GM12865 (cell line): ENCODE data around the gene GJC1.
A peak's percentile ranks its signal among the peaks of the same experiment; 100 is the strongest.

Experiments used
- DNase-seq: peaks from one replicate; pipeline ENCODE4 v3.0.0; 2010; ENCODE audit warnings: low read depth
- H3K4me3 ChIP-seq: 2 replicates; pipeline ENCODE4 v1.5.1; 2011; ENCODE audit warnings: mild to moderate bottlenecking, low read depth, low read length, control low read depth
- TF ChIP-seq, protein P1 (sequence below): IDR thresholded peaks from 2 replicates; pipeline ENCODE4 v1.5.1; 2011; ENCODE audit warnings: low read length, control low read depth, low read depth, inconsistent platforms; ENCODE audit not compliant: insufficient read depth; ENCODE audit errors: missing control alignments

GJC1 gene

DNA sequence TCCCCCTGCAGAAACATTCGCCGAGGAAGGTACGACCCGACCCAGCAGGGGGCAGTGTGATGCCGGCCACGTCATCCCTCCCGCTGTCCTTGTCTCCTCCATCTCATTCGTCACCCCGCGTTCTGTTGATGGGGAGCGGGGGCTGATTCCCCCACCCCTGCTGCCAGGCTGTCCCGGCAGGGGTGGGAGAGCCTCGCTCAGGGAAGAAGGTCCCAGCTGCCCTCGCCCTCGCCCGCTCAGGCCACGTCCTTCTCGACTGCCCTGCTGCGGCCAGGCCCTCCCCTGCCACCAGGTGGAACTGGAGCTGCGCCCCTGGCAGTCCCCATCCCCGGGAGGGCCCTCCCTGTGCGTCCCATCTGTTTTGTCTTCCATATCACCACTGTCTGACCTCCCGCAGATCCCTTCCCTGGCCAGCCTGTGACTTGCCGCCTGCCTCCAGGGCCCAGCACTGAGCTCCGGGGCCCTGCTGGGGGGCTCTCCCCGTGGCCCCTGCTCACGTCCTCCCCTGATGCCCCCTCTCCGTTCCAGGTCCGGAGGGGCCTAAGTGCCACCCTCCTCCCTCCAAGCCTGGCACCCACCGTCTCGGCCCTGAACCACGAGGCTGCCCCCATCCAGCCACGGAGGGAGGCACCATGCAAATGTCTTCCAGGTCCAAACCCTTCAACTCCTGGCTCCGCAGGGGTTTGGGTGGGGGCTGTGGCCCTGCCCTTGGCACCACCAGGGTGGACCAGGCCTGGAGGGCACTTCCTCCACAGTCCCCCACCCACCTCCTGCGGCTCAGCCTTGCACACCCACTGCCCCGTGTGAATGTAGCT is 50.7 kb downstream of the GJC1 start:
- TF ChIP-seq, protein P1, sequence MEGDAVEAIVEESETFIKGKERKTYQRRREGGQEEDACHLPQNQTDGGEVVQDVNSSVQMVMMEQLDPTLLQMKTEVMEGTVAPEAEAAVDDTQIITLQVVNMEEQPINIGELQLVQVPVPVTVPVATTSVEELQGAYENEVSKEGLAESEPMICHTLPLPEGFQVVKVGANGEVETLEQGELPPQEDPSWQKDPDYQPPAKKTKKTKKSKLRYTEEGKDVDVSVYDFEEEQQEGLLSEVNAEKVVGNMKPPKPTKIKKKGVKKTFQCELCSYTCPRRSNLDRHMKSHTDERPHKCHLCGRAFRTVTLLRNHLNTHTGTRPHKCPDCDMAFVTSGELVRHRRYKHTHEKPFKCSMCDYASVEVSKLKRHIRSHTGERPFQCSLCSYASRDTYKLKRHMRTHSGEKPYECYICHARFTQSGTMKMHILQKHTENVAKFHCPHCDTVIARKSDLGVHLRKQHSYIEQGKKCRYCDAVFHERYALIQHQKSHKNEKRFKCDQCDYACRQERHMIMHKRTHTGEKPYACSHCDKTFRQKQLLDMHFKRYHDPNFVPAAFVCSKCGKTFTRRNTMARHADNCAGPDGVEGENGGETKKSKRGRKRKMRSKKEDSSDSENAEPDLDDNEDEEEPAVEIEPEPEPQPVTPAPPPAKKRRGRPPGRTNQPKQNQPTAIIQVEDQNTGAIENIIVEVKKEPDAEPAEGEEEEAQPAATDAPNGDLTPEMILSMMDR = peak; percentile 93
- DNase-seq = peak; percentile 78
- peak overlapping the region; percentile 42 for H3K4me3 ChIP-seq

GRCh38 chr17:44778656-44779210 is 51.4 kb downstream of the GJC1 start:
- no peak for DNase-seq
- TF ChIP-seq, protein P1 = no peak
- no peak overlapping the region for H3K4me3 ChIP-seq

DNA sequence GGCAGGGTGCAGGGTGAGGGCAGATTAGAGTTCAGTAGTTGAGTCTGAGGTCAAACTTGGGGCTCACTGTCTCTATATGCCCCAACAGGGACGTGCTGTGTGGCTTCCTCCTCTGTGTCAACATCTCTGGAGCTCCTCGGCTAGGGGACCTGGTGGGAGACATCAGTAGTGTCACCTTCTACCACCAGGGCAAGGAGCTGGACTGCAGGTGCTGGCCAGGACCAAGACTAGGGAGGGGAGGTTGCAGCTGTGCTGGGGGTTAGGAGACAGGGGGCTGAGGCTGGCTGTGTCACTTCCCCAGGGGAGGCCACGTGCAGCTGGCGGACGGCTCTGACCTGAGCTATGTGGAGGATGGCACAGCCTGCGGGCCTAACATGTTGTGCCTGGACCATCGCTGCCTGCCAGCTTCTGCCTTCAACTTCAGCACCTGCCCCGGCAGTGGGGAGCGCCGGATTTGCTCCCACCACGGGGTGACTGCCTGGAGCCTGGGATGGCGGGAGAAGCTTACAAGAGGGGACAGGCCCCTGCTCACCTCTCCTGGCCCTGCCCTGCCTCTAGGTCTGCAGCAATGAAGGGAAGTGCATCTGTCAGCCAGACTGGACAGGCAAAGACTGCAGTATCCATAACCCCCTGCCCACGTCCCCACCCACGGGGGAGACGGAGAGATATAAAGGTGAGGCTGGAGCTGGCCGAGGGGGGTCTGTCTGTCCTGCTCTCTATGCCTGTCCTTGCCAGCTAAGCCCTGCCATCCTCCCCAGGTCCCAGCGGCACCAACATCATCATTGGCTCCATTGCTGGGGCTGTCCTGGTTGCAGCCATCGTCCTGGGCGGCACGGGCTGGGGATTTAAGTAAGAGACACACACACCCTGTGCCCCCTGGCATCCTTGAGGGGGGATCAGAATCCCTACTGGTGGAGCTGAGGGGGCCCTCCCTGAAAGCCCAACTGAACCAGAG is 52.4 kb downstream of the GJC1 start:
- no peak for DNase-seq
- TF ChIP-seq, protein P1 = no peak
- H3K4me3 ChIP-seq = no peak overlapping the region

DNA sequence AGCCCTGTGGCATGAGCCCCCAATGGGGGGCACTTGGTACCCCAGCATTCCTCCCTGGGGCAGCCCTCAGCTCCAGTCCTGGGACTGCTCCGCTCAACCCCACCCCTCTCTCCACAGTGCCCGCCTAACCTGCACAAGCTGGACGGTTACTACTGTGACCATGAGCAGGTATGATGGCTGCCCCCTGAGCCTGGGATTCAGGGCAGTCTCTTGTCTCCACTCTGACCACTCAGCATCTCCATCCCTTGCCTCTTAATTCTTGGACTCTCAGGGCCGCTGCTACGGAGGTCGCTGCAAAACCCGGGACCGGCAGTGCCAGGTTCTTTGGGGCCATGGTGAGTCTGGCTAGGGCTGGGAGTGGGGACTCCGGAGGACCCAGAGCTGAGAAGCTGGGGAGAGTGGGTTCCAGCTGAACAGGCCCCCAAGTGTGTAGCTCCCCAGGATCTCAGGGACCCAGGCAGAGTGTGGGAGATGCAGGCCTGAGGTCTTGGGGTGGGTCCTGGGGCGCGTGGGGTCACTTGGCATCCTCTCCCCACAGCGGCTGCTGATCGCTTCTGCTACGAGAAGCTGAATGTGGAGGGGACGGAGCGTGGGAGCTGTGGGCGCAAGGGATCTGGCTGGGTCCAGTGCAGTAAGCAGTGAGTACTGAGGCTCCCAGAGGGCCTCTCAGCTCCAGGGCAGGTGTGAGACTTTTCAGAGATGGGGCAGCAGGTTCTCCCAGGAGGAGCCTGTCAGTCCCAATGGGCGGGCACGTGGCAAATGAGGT is 53.3 kb downstream of the GJC1 start:
- TF ChIP-seq, protein P1 = no peak
- no peak for DNase-seq
- no peak overlapping the region for H3K4me3 ChIP-seq

DNA sequence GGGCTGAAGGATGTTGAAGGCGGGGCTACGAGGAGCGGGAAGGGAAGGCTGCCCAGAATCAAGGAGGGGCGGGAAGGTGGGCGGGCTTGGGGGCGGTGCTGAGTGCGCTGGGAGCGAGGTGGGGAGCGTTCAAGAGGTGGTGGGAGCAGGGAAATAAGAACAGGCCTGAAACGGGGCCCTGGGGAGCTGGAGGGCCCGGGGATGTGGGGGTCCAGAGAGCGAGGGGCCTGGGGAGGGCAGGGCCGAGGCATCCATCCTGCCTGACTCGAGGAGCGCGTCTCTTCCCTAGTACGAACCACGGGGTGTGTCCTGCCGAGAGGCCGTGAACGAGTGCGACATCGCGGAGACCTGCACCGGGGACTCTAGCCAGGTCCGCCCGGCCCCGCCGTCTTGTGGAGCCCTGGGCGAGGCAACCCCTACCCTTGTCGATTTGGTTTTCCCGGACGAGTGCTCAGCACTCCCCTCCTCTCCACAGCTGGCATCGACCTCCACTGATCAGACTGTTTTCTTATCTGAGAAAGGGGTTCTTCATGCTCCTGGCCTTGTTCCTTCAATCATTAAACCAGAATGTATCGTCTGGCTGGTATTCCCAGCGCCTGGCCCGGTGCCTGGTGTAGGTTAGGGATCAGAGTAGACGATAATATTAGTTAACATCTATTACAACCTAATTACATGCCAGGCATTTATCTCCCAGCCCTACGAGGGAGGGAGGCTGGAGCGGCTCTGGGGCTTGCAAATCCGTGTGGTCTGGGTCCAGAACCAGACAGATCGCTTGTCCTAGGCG is 54.1 kb downstream of the GJC1 start:
- no peak for DNase-seq
- H3K4me3 ChIP-seq = peak overlapping the region; percentile 49
- TF ChIP-seq, protein P1 = no peak
